Measurements from ENCODE around the gene PGAP2.

- no peak for TF ChIP-seq CTCF (IDR thresholded peaks at IDR 0.05; ENCODE audit: low read length)
- TF ChIP-seq EZH2 (optimal IDR thresholded peaks at IDR 0.05; ENCODE audit: low read depth, low read length) = no peak
These were observed 40.8 kb upstream of the PGAP2 start for GRCh38 chr11:3767536-3767935.

Measured in MM.1S (cell line).